ENCODE data around the gene CBR1.

CBR1 gene

DNA sequence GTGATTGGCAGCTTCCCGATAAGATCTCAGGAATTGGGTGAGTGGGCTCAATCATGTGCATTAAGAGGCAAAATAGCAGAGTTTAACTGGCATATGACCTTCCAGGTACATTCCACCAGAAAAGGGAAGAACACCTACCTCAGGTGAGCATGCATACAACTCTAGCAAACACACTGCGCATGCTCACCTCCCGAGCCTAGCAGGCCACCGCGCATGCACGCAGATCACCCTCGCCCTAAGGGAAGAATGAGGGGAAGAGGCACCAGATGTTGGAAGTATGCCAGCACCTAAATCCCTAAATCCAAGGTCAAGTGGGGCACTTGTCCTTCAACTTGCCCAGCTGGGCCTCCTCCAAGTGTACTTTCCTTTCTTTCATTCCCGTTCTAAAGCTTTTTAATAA is 41.4 kb downstream of the CBR1 start:
- Histone ChIP-seq H3K9me3 (ENCODE audit: control insufficient read depth in 2 of 2, low read length in 2 of 2) (no peaks in the 10 kb centered on the region), H3K36me3 (ENCODE audit: control insufficient read depth in 2 of 2, insufficient read depth in 2 of 2, low read length in 2 of 2) (no peaks in the 10 kb centered on the region), H3K27ac (ENCODE audit: low read depth in 2 of 2, low read length in 2 of 2) (no peak overlapping the region), H3K27me3 (ENCODE audit: control insufficient read depth in 2 of 2, insufficient read depth in 2 of 2, low read length in 2 of 2) (no peaks in the 10 kb centered on the region), H3K4me3 (ENCODE audit: low read length in 2 of 2) (no peak overlapping the region), H3K9ac (ENCODE audit: low read depth in 1 of 2, low read length in 2 of 2) (no peak overlapping the region), H3K4me1 (ENCODE audit: control insufficient read depth in 2 of 2, insufficient read depth in 2 of 2, low read length in 2 of 2) (peaks cover 7 to 10% of the 10 kb centered on the region in 2 donors)

DNA sequence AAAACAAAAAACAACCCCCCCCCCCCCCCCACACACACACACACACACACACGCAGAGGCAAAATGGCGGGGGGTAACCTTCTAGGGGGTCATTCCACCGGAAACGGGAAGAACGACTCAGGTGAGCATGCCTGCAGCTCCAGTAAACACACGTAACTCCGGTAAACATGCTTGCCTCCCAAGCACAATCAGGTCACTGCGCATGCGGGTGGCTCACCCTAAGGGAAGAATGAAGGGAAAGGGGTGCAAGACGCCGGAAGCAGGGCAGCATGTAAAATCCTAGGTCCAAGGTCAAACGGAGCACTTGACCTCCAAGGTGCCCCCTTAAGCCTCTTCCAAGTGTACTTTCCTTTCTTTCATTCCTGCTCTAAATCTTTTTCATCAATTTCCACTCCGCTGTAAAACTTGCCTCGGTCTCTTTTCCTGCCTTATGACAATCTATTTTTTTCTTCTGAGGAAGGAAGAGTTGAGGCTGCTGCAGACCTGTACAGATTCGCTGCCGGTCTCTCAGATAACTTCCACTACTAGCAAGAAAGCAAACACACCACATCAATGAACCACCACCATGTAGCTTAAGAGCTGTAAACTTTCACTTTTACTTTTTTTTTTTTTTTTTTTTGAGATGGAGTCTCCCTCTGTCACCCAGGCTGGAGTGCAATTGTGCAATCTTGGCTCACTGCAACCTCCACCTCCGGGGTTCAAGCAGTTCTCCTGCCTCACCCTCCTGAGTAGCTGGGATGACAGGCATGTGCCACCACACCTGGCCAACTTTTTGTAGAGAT is 44.0 kb downstream of the CBR1 start:
- no peaks in the 10 kb centered on the region for H3K27me3 ChIP-seq (ENCODE audit: control insufficient read depth in 2 of 2, insufficient read depth in 2 of 2, low read length in 2 of 2)
- no peaks in the 10 kb centered on the region for H3K9me3 ChIP-seq (ENCODE audit: control insufficient read depth in 2 of 2, low read length in 2 of 2)
- peaks cover 7 to 10% of the 10 kb centered on the region in 2 donors for H3K4me1 ChIP-seq (ENCODE audit: control insufficient read depth in 2 of 2, insufficient read depth in 2 of 2, low read length in 2 of 2)
- H3K36me3 ChIP-seq (ENCODE audit: control insufficient read depth in 2 of 2, insufficient read depth in 2 of 2, low read length in 2 of 2), result no peaks in the 10 kb centered on the region
- H3K4me3 ChIP-seq (ENCODE audit: low read length in 2 of 2), result peak overlapping the region; percentile 54 to 80
- H3K9ac ChIP-seq (ENCODE audit: low read depth in 1 of 2, low read length in 2 of 2), result peak overlapping the region; percentile 21 to 35
- peak overlapping the region; percentile 71 to 77 for H3K27ac ChIP-seq (ENCODE audit: low read depth in 2 of 2, low read length in 2 of 2)

DNA sequence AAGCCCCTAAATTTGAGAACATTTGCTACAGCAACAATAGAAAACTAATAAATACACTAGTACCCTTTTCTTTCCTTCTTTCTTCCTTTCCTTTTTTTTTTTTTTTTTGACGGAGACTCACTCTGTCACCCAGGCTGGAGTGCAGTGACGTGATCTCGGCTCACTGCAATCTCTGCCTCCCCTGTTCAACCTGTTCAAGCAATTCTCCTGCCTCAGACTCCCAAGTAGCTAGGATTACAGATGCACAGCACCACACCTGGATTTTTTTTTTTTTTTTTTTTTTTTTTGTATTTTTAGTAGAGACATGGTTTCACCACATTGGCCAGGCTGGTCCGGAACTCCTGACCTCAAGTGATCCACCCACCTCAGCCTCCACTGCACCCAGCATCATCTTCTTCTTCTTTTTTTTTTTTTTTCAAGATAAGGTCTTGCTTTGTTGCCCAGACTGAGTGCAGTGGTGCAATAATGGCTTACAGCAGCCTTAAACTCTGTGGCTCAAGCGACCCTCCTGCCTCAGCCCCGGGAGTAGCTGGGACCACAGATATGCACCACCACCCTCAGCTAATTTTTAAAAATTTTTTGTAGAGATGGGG is 45.4 kb downstream of the CBR1 start:
- Histone ChIP-seq H3K27ac (ENCODE audit: low read depth in 2 of 2, low read length in 2 of 2) (no peak overlapping the region), H3K4me3 (ENCODE audit: low read length in 2 of 2) (no peak overlapping the region), H3K36me3 (ENCODE audit: control insufficient read depth in 2 of 2, insufficient read depth in 2 of 2, low read length in 2 of 2) (no peaks in the 10 kb centered on the region), H3K9ac (ENCODE audit: low read depth in 1 of 2, low read length in 2 of 2) (no peak overlapping the region), H3K4me1 (ENCODE audit: control insufficient read depth in 2 of 2, insufficient read depth in 2 of 2, low read length in 2 of 2) (peaks cover 7 to 10% of the 10 kb centered on the region in 2 donors), H3K9me3 (ENCODE audit: control insufficient read depth in 2 of 2, low read length in 2 of 2) (no peaks in the 10 kb centered on the region), H3K27me3 (ENCODE audit: control insufficient read depth in 2 of 2, insufficient read depth in 2 of 2, low read length in 2 of 2) (no peaks in the 10 kb centered on the region)

- no peak overlapping the region for H3K4me3 ChIP-seq (ENCODE audit: low read length in 2 of 2)
- no peak overlapping the region for H3K9ac ChIP-seq (ENCODE audit: low read depth in 1 of 2, low read length in 2 of 2)
- H3K27ac ChIP-seq (ENCODE audit: low read depth in 2 of 2, low read length in 2 of 2), result no peak overlapping the region
Observed at GRCh38 chr21:36117286-36117741, 47.5 kb downstream of the CBR1 start.

DNA sequence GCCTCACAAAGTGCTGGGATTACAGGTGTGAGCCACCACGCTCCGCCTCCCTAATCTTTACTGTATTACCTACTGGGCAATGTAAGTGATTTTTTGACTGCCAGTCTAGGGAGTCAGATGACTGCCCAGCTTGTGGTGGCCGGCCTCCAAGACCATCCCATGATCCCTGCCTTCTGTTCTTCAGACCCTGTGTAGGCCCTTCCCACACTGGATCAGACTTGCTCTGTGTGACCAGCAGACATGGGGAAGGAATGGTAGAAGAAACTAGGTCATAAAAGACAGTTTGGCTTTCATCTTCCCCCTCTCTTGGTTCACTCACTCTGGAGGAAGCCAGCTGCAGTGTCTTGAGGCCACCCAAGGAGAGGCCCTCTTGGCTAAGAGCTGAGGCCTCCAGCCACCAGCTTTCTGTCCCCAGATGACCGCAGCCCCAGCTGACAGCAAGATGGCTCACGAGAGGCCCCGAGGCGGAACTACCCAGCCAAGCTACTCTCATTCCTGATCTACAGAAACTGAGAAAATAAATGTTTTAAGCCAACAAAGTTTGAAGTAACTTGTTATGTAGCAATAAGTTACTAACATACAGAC is 50.6 kb downstream of the CBR1 start:
- no peaks in the 10 kb centered on the region for H3K9me3 ChIP-seq (ENCODE audit: control insufficient read depth in 2 of 2, low read length in 2 of 2)
- H3K4me1 ChIP-seq (ENCODE audit: control insufficient read depth in 2 of 2, insufficient read depth in 2 of 2, low read length in 2 of 2), result no peaks in the 10 kb centered on the region
- peak overlapping the region in 1 of 2 donors; percentile 23 for H3K27ac ChIP-seq (ENCODE audit: low read depth in 2 of 2, low read length in 2 of 2)
- H3K9ac ChIP-seq (ENCODE audit: low read depth in 1 of 2, low read length in 2 of 2), result no peak overlapping the region
- H3K36me3 ChIP-seq (ENCODE audit: control insufficient read depth in 2 of 2, insufficient read depth in 2 of 2, low read length in 2 of 2), result no peaks in the 10 kb centered on the region
- no peak overlapping the region for H3K4me3 ChIP-seq (ENCODE audit: low read length in 2 of 2)
- H3K27me3 ChIP-seq (ENCODE audit: control insufficient read depth in 2 of 2, insufficient read depth in 2 of 2, low read length in 2 of 2), result no peaks in the 10 kb centered on the region

More at GRCh38 chr21:36117286-36117741, 47.5 kb downstream of the CBR1 start:
- Histone ChIP-seq H3K9me3 (ENCODE audit: control insufficient read depth in 2 of 2, low read length in 2 of 2) (no peaks in the 10 kb centered on the region), H3K4me1 (ENCODE audit: control insufficient read depth in 2 of 2, insufficient read depth in 2 of 2, low read length in 2 of 2) (peaks cover 6 to 10% of the 10 kb centered on the region in 2 donors), H3K36me3 (ENCODE audit: control insufficient read depth in 2 of 2, insufficient read depth in 2 of 2, low read length in 2 of 2) (no peaks in the 10 kb centered on the region), H3K27me3 (ENCODE audit: control insufficient read depth in 2 of 2, insufficient read depth in 2 of 2, low read length in 2 of 2) (no peaks in the 10 kb centered on the region)
